GM13976 (cell line): ENCODE measurements around the gene TTC13.

Experiments
- DNase-seq: peaks from one replicate; pipeline ENCODE4 v3.0.0; 2012; ENCODE audit warnings: low spot score
- CTCF ChIP-seq: IDR thresholded peaks from 2 replicates; pipeline ENCODE4 v1.5.1; 2012; ENCODE audit warnings: borderline replicate concordance, mild to moderate bottlenecking; ENCODE audit not compliant: insufficient read depth; ENCODE audit errors: extremely low read depth, missing control alignments, control extremely low read depth
- in situ Hi-C: fragments of 300-500 bp; cut with MboI; formaldehyde crosslinking; loops from one replicate; pipeline ENCODE4 v1.12.0; 2022; ENCODE audit warnings: low sequenced_read_pairs, mixed read lengths, inconsistent platforms; ENCODE audit not compliant: unreplicated experiment

The TTC13 gene

GRCh38 chr1:230863449-230863848 is 115.2 kb downstream of the TTC13 start:
- no peak for DNase-seq
- TF ChIP-seq CTCF = no peak
- in situ Hi-C loops = no loop called here

GRCh38 chr1:230861970-230862595 is 116.6 kb downstream of the TTC13 start:
- DNase-seq = no peak
- in situ Hi-C loops = no loop called here
- no peak for TF ChIP-seq CTCF

GRCh38 chr1:230861489-230861888 is 117.2 kb downstream of the TTC13 start:
- in situ Hi-C loops = no loop called here
- no peak for DNase-seq
- TF ChIP-seq CTCF = no peak

DNA sequence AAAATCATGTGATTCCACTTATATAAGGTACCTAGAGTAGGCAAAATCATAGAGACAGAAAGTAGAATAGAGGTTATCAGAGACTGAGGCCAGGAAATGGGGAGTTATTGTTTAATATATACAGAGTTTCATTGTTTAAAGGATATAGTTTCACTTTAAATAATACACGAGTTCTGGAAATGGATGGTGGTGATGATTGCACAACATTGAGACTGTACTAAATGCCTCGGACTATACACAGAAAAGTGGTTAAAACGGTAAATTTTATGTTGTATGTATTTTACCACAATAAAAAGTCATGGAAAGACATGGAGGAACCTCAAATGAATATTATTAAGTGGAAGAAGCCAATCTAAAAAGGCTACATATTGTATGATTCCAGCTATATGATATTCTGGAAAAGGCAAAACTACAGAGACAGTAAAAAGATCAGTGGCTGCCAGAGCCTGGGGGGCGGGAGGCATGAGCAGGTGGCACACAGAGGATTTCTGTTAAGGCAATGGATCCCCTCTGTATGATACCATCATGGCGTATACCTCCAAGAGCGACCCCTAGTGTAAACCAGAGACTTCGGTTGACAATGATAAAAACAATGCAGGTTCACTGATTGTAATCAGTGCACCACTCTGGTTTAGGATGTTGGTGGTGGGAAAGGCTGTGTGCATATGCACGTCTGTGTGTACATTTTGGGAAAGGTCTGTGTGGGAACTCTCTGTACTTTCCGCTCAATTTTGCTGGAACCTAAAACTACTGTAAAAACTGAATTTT is 117.9 kb downstream of the TTC13 start:
- no peak for DNase-seq
- in situ Hi-C loops = no loop called here
- no peak for TF ChIP-seq CTCF

GRCh38 chr1:230858918-230859729 is 119.5 kb downstream of the TTC13 start:
- in situ Hi-C loops = no loop called here
- DNase-seq = no peak
- TF ChIP-seq CTCF = no peak

GRCh38 chr1:230858236-230858820 is 120.3 kb downstream of the TTC13 start:
- no peak for TF ChIP-seq CTCF
- no peak for DNase-seq
- in situ Hi-C loops = no loop called here
